Activated CD8-positive, alpha-beta T cell treated with anti-CD3 and anti-CD28 coated beads for 36 hours (primary cell): Measurements from ENCODE around the gene TMEM41B. TPM values are rescaled to one million over a fixed set of nuclear protein-coding genes. Genes with fewer than 3 reads are reported as not detected.
A peak's percentile ranks its signal among the peaks of the same experiment; 100 is the strongest.

Experiments
- ATAC-seq: fragments of 200-7000 bp; cut with Tn5 transposase; one replicate; pipeline ENCODE4 v1.10.0; 2021; ENCODE audit warnings: mild to moderate bottlenecking, moderate library complexity
- CTCF ChIA-PET: fragments of 350-600 bp; sonication (Branson Sonifier 250); formaldehyde crosslinking; loops from one replicate; lab custom pipeline; 2021; ENCODE audit warnings: antibody characterized with exemption; lab: Charles Lee
- POLR2A ChIA-PET: fragments of 350-600 bp; sonication (Branson Sonifier 250); formaldehyde crosslinking; loops from one replicate; lab custom pipeline; 2021; ENCODE audit warnings: antibody characterized with exemption; lab: Charles Lee
- DNase-seq: peaks from one replicate; pipeline ENCODE4 v3.0.0-alpha.2; 2020
- H3K27ac Mint-ChIP-seq: one replicate; pipeline ENCODE4 v1.8.0; 2021; ENCODE audit warnings: mild to moderate bottlenecking, mixed read lengths
- H3K27me3 Mint-ChIP-seq: one replicate; pipeline ENCODE4 v1.8.0; 2021; ENCODE audit warnings: mixed read lengths
- H3K36me3 Mint-ChIP-seq: one replicate; pipeline ENCODE4 v1.8.0; 2021; ENCODE audit warnings: low read depth, mixed read lengths
- H3K4me1 Mint-ChIP-seq: one replicate; pipeline ENCODE4 v1.8.0; 2021; ENCODE audit warnings: low read depth, mixed read lengths
- H3K4me3 Mint-ChIP-seq: one replicate; pipeline ENCODE4 v1.8.0; 2021; ENCODE audit warnings: mild to moderate bottlenecking, moderate library complexity, mixed read lengths
- H3K9me3 Mint-ChIP-seq: one replicate; pipeline ENCODE4 v1.8.0; 2021; ENCODE audit warnings: mixed read lengths
- intact Hi-C: fragments of 100-400 bp; cut with micrococcal nuclease; formaldehyde crosslinking; loops from one replicate; pipeline ENCODE4 v1.10.0; 2022
- total RNA-seq, 2 experiments: library from RNA; stranded (reverse); gene quantifications; one replicate each; pipeline ENCODE4 v1.2.3, GENCODE V29; 2021
- TF ChIP-seq, protein P1 (sequence below): fragments of 200-600 bp; IDR thresholded peaks from one replicate; pipeline ENCODE4 v1.8.0; 2022; ENCODE audit warnings: antibody characterized with exemption, mild to moderate bottlenecking

Gene TMEM41B
- total RNA-seq, 2 experiments from 2014 or later: 20.4 to 23.0 TPM

DNA sequence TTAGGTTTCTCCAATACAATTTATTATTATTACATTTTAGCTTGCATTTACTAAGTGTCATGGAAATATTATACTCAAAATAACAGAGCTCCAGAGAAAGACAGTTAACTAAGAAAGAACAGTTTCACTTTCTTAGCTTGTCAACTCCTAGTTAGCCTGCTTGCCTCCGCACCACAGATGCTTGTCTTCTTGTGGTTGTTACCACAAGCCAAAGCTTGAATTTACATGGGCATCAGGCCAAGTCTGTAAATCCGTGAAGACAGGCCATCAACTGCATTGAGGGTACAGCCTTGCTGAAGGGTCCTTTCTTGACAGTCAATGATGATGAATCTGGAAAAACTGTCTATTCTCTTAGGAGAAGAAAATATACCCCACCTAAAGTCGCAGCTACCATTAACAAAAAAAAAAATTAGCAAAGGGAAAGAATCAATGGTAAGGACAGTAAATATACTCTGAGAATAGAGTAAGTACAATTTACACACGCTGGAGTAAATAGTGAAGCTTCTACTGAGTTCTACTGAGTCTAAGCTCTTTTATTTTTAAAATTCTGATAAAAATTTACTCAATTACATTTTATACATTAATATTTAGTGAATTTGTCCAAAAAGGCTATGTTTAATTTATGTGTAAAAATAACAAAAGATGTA lies 33.6 kb downstream of the TMEM41B start:
- no peak overlapping the region for H3K27ac Mint-ChIP-seq

DNA sequence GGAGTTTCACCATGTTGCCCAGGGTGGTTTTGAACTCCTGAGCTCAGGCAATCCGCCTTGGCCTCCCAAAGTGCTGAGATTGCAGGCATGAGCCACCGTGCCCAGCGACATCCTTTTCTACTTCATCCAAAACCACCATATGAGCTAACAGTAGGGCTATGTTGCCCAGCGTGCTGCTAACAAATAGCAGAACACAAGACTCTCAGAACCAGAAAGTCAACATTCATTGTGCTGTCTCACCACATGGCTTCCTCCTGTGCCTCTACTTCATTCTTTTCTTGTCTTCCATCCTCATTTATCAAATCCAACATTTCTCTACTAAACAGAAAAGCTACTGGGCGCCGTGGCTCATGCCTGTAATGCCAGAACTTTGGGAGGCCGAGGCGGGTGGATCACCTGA lies 37.2 kb downstream of the TMEM41B start:
- DNase-seq (no peak), ATAC-seq (no peak)
- Mint-ChIP-seq H3K27ac (no peak overlapping the region), H3K4me3 (no peak overlapping the region), H3K36me3 (peaks cover 6% of the 10 kb centered on the region), H3K9me3 (no peaks in the 10 kb centered on the region), H3K4me1 (peaks cover 16% of the 10 kb centered on the region), H3K27me3 (no peaks in the 10 kb centered on the region)
- POLR2A ChIA-PET: interaction anchor here (0.9 to 1.1 kb wide), 3 partner anchors 13 to 184 kb away, joined by 3 to 4 read pairs (median 3); partner anchors contain the start of gene ZNF143
- intact Hi-C loops: no loop called here
- CTCF ChIA-PET: no interaction called here
- TF ChIP-seq, protein P1, sequence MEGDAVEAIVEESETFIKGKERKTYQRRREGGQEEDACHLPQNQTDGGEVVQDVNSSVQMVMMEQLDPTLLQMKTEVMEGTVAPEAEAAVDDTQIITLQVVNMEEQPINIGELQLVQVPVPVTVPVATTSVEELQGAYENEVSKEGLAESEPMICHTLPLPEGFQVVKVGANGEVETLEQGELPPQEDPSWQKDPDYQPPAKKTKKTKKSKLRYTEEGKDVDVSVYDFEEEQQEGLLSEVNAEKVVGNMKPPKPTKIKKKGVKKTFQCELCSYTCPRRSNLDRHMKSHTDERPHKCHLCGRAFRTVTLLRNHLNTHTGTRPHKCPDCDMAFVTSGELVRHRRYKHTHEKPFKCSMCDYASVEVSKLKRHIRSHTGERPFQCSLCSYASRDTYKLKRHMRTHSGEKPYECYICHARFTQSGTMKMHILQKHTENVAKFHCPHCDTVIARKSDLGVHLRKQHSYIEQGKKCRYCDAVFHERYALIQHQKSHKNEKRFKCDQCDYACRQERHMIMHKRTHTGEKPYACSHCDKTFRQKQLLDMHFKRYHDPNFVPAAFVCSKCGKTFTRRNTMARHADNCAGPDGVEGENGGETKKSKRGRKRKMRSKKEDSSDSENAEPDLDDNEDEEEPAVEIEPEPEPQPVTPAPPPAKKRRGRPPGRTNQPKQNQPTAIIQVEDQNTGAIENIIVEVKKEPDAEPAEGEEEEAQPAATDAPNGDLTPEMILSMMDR: no peak

More for the DNA sequence above, 33.6 kb downstream of the TMEM41B start:
- Mint-ChIP-seq H3K9me3 (no peaks in the 10 kb centered on the region), H3K4me1 (peaks cover 11% of the 10 kb centered on the region), H3K27me3 (no peaks in the 10 kb centered on the region), H3K4me3 (no peak overlapping the region), H3K36me3 (peaks cover 9% of the 10 kb centered on the region)
- POLR2A ChIA-PET: interaction anchor here (0.7 to 2.6 kb wide), 6 partner anchors 19 to 216 kb away, joined by 3 to 11 read pairs (median 4); partner anchors contain the start of gene IPO7
- TF ChIP-seq, protein P1: no peak
- CTCF ChIA-PET: interaction anchor here (0.6 to 1.6 kb wide), 9 partner anchors 15 to 254 kb away, joined by 3 to 7 read pairs (median 3); partner anchors contain the start of gene DENND5A
- peak; percentile 90 for ATAC-seq
- intact Hi-C loops: loop anchor here (1.0 to 10.0 kb wide), 2 partner anchors 16 to 114 kb away; no protein-coding TSS in a partner anchor
- DNase-seq: peak; percentile 76

DNA sequence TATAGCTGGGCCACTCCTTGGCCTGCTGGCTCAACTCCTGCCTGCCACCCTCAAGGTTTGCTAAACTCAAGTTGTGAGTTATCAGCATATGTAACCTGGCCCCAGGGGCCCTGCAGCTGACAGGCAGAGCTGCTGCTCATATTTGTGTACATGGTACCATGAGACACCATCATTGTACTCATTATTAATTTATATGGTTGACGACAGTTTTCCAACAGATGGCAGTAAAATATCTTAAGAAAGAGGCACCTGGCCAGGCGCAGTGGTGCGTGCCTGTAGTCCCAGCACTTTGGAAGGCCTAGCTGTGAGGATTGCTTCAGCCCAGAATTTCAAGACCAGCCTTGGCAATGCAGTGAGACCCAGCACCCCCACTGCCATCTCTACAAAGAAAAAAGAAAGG lies 37.8 kb downstream of the TMEM41B start:
- Mint-ChIP-seq H3K36me3 (peaks cover 6% of the 10 kb centered on the region), H3K9me3 (no peaks in the 10 kb centered on the region), H3K27ac (no peak overlapping the region), H3K4me1 (peaks cover 16% of the 10 kb centered on the region), H3K4me3 (no peak overlapping the region), H3K27me3 (no peaks in the 10 kb centered on the region)
- CTCF ChIA-PET: no interaction called here
- ATAC-seq: peak; percentile 12
- TF ChIP-seq, protein P1: no peak
- intact Hi-C loops: no loop called here
- no peak for DNase-seq
- POLR2A ChIA-PET: interaction anchor here (1.1 kb wide), 1 partner anchor 10 kb away, joined by 3 read pairs; no protein-coding TSS in a partner anchor

DNA sequence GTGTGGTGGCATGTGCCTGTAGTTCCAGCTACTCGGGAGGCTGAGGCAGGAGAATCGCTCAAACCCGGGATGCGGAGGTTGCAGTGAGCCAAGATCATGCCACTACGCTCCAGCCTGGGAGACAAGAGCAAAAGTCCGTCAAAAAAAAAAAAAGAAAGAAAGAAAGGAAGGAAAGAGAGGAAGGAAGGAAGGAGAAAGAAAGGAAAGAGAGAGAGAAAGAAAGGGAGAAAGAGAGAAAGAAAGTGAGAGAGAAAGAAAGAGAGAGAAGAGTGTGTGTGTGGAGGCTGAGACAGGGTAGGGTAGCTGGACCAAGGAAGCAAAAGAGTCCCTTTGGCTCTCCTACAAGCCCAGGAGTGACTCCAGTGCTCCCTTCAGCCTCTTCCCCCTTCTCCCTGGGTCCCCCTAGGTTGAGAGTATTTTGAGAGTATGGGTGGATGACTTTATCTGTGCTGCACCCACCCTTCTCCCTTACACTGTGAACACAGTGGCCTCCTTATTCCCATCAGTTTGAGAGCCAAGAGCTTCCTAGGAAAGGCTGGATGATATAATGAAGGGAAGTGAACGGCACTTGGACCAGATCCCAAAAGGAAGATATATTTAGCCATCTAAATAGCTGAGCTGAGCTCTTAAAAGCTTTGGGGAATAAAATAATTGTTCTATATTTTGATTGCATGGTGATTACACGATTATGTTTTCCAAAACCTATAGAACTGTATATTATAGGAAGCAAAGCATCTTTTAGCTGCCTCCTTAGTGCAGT lies 39.7 kb downstream of the TMEM41B start:
- TF ChIP-seq, protein P1: no peak
- Mint-ChIP-seq H3K27me3 (no peaks in the 10 kb centered on the region), H3K4me1 (peaks cover 5% of the 10 kb centered on the region), H3K9me3 (no peaks in the 10 kb centered on the region), H3K4me3 (no peak overlapping the region), H3K36me3 (no peaks in the 10 kb centered on the region), H3K27ac (no peak overlapping the region)
- no peak for ATAC-seq
- ChIA-PET CTCF (interaction anchor here (1.0 to 1.5 kb wide), 2 partner anchors 109 to 232 kb away, joined by 3 read pairs; no protein-coding TSS in a partner anchor), POLR2A (interaction anchor here (0.8 to 1.4 kb wide), 2 partner anchors 10 to 111 kb away, joined by 3 to 5 read pairs; partner anchors contain the start of gene DENND5A)
- intact Hi-C loops: no loop called here
- no peak for DNase-seq
